GM19452 (cell line): ENCODE measurements around the gene NIPAL3.
"Not testable (repeated sequence)": the region's sequence is repeated elsewhere in the genome, so short reads cannot be mapped to it uniquely, and the experiment has no call there.

ENCODE experiments used
- ATAC-seq: cut with Tn5 transposase; IDR thresholded peaks from one replicate; pipeline ENCODE4 v1.9.1; 2021; ENCODE audit not compliant: unreplicated experiment

Gene NIPAL3

GRCh38 chr1:24487455-24487854 is 71.9 kb downstream of the NIPAL3 start:
- no peak for ATAC-seq

GRCh38 chr1:24488159-24488558 is 72.6 kb downstream of the NIPAL3 start:
- ATAC-seq, result not testable (repeated sequence)

GRCh38 chr1:24489674-24490073 is 74.1 kb downstream of the NIPAL3 start:
- ATAC-seq, result no peak

- no peak for ATAC-seq
Measured at GRCh38 chr1:24490101-24490781, 74.6 kb downstream of the NIPAL3 start.

- ATAC-seq, result no peak
Measured at GRCh38 chr1:24491577-24492360, 76.2 kb downstream of the NIPAL3 start.

GRCh38 chr1:24492935-24493334 is 77.3 kb downstream of the NIPAL3 start:
- ATAC-seq, result not testable (repeated sequence)

- ATAC-seq, result no peak
Measured at GRCh38 chr1:24493785-24494184, 78.2 kb downstream of the NIPAL3 start.

GRCh38 chr1:24498589-24498988 is 83.0 kb downstream of the NIPAL3 start:
- ATAC-seq, result no peak

GRCh38 chr1:24500448-24501048 is 84.9 kb downstream of the NIPAL3 start:
- no peak for ATAC-seq

- no peak for ATAC-seq
Measured at GRCh38 chr1:24501371-24502064, 85.9 kb downstream of the NIPAL3 start.

- ATAC-seq, result no peak
Measured at GRCh38 chr1:24502065-24502708, 86.6 kb downstream of the NIPAL3 start.

GRCh38 chr1:24502709-24503058 is 87.1 kb downstream of the NIPAL3 start, which contains the start of gene RCAN3:
TSS of gene RCAN3 (plus strand) at chr1:24502836. CDS start at chr1:24514373, 11,537 bp downstream.
- peak; percentile 48 for ATAC-seq

GRCh38 chr1:24503059-24503751 is 87.6 kb downstream of the NIPAL3 start:
- ATAC-seq, result peak; percentile 19

- ATAC-seq, result no peak
Measured at GRCh38 chr1:24503870-24504523, 88.4 kb downstream of the NIPAL3 start.

- no peak for ATAC-seq
Measured at GRCh38 chr1:24504560-24504959, 89.0 kb downstream of the NIPAL3 start.

GRCh38 chr1:24505816-24506215 is 90.2 kb downstream of the NIPAL3 start:
- ATAC-seq, result no peak

GRCh38 chr1:24506691-24507381 is 91.2 kb downstream of the NIPAL3 start:
- no peak for ATAC-seq

GRCh38 chr1:24507405-24507804 is 91.8 kb downstream of the NIPAL3 start:
- no peak for ATAC-seq

- no peak for ATAC-seq
Measured at GRCh38 chr1:24508911-24509310, 93.3 kb downstream of the NIPAL3 start.
